CD4-positive, CD25-positive, alpha-beta regulatory T cell (primary cell): ENCODE results near the gene ZNF681. TPM values are rescaled to one million over a fixed set of nuclear protein-coding genes. Genes with fewer than 3 reads are reported as not detected.

Experiments
- ATAC-seq, 2 donors: fragments of 150-1000 bp; cut with Tn5 transposase; one replicate each; pipeline ENCODE4 v1.10.0; 2021; ENCODE audit warnings: low read depth in 2 of 2, moderate number of reproducible peaks in 2 of 2, moderate library complexity in 1 of 2
- DNase-seq, 3 donors: peaks; one replicate each; pipeline versions ENCODE4 v3.0.0 to v3.0.0-alpha.2; 2012 to 2022; ENCODE audit warnings: mixed read lengths in 1 of 3
- H3K27ac ChIP-seq: one replicate; pipeline ENCODE4 v1.7.0; 2013; ENCODE audit warnings: mild to moderate bottlenecking, low read length; ENCODE audit not compliant: insufficient read depth, poor library complexity, severe bottlenecking
- H3K27me3 ChIP-seq: one replicate; pipeline ENCODE4 v1.7.0; 2013; ENCODE audit warnings: low read length; ENCODE audit not compliant: control insufficient read depth, insufficient read depth
- H3K36me3 ChIP-seq: one replicate; pipeline ENCODE4 v1.7.0; 2013; ENCODE audit warnings: mild to moderate bottlenecking, low read length, moderate library complexity; ENCODE audit not compliant: control insufficient read depth, insufficient read depth
- H3K4me1 ChIP-seq: 2 replicates; pipeline ENCODE4 v1.7.0; 2013; ENCODE audit warnings: mild to moderate bottlenecking, low read length; ENCODE audit not compliant: insufficient read depth, control insufficient read depth, poor library complexity, severe bottlenecking
- H3K4me3 ChIP-seq: one replicate; pipeline ENCODE4 v1.7.0; 2013; ENCODE audit warnings: low read depth, mild to moderate bottlenecking, low read length, moderate library complexity
- H3K9me3 ChIP-seq, 2 experiments: 1 replicate in 1 of 2; 2 replicates in 1 of 2; pipeline ENCODE4 v1.7.0; 2013; ENCODE audit warnings: low read length in 2 of 2, mild to moderate bottlenecking in 1 of 2, moderate library complexity in 1 of 2; ENCODE audit not compliant: control insufficient read depth in 2 of 2
- H3K27ac Mint-ChIP-seq, 3 donors: one replicate each; pipeline ENCODE4 v1.8.0; 2020 to 2022; ENCODE audit warnings: mild to moderate bottlenecking in 3 of 3, mixed read lengths in 3 of 3, moderate library complexity in 2 of 3
- H3K27me3 Mint-ChIP-seq: one replicate; pipeline ENCODE4 v1.8.0; 2022; ENCODE audit warnings: mild to moderate bottlenecking, mixed read lengths
- H3K36me3 Mint-ChIP-seq: one replicate; pipeline ENCODE4 v1.8.0; 2020; ENCODE audit warnings: mixed read lengths
- H3K4me1 Mint-ChIP-seq, 4 donors: one replicate each; pipeline ENCODE4 v1.8.0; 2020 to 2022; ENCODE audit warnings: mixed read lengths in 4 of 4, mild to moderate bottlenecking in 1 of 4
- H3K4me3 Mint-ChIP-seq, 4 donors: one replicate each; pipeline ENCODE4 v1.8.0; 2020 to 2022; ENCODE audit warnings: mild to moderate bottlenecking in 4 of 4, mixed read lengths in 4 of 4, moderate library complexity in 3 of 4
- H3K9me3 Mint-ChIP-seq, 7 donors: one replicate each; pipeline ENCODE4 v1.8.0; 2020 to 2022; ENCODE audit warnings: mixed read lengths in 7 of 7, mild to moderate bottlenecking in 3 of 7, moderate library complexity in 2 of 7
- polyA plus RNA-seq, 4 donors: library from polyadenylated mRNA; unstranded; fragments of 300-500 nt; fragmentation: Illumina TruSeq; gene quantifications; one replicate each; pipeline ENCODE4 v1.2.3, GENCODE V29; 2021
- total RNA-seq: library from RNA; stranded (reverse); gene quantifications from one replicate; pipeline ENCODE4 v1.2.3, GENCODE V29; 2022

Gene ZNF681
- total and polyA plus RNA-seq, 5 donors from 2014 or later = 1.7 to 2.9 (median 2.1) TPM

DNA sequence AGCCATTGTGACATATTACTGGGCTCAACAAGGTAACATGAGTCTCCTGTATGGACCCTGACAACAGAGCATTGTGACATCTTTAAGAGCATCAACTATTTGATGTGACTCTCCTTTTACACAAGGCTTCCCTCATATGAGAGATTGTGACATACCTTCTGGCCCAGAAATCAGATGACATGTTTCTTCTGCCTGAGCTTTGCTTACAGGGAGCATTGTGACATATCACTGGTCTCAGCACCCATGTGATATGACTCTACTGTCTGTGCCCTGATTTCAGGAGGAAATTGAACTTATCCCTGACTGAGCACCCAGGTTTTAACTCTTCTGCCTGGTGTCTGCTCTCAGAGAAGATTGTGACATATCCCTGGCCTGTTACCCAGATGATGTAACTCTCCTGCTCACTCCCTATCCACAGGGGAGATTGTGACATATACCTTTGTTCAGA is 15.9 kb upstream of the ZNF681 start:
- H3K4me1 Mint-ChIP-seq = peaks cover 0 to 28% (median 11%) of the 10 kb centered on the region in 4 donors
- no peaks in the 10 kb centered on the region for H3K27me3 ChIP-seq
- ATAC-seq (no peak), DNase-seq (no peak)
- H3K36me3 Mint-ChIP-seq = peaks cover 32% of the 10 kb centered on the region
- no peak overlapping the region for H3K4me3 ChIP-seq
- peaks cover 0 to 5% (median 0%) of the 10 kb centered on the region in 7 donors for H3K9me3 Mint-ChIP-seq
- H3K4me3 Mint-ChIP-seq = no peak overlapping the region
- no peak overlapping the region for H3K27ac ChIP-seq
- peaks cover 0 to 1% of the 10 kb centered on the region in 2 experiments for H3K9me3 ChIP-seq
- H3K4me1 ChIP-seq = no peaks in the 10 kb centered on the region
- H3K27ac Mint-ChIP-seq = peak overlapping the region in 1 of 3 donors; percentile 1
- no peaks in the 10 kb centered on the region for H3K27me3 Mint-ChIP-seq
- peaks cover 18% of the 10 kb centered on the region for H3K36me3 ChIP-seq

DNA sequence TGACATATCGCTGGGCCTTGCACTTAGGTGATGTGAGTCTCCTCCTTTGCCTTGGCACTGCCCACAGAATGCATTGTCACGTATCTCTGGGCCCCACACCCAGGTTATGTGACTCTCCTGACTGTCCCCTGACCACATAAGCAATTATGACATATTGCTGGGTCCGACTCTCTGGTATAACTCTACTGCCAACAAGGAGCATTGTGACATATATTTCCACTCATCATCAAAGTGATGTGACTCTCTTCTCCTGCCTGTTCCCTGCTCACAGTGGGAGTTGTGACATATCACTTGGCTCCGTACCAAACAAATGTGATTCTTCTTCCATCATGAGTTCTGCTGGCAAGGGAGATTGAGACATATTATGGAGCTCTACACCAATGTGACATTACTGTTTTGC is 15.4 kb upstream of the ZNF681 start:
- peaks cover 0 to 1% of the 10 kb centered on the region in 2 experiments for H3K9me3 ChIP-seq
- no peaks in the 10 kb centered on the region for H3K4me1 ChIP-seq
- DNase-seq (no peak), ATAC-seq (no peak)
- Mint-ChIP-seq H3K27ac (peak overlapping the region in 1 of 3 donors; percentile 1), H3K9me3 (peaks cover 0 to 3% (median 0%) of the 10 kb centered on the region in 7 donors), H3K36me3 (peaks cover 29% of the 10 kb centered on the region), H3K4me1 (peaks cover 0 to 28% (median 11%) of the 10 kb centered on the region in 4 donors), H3K27me3 (no peaks in the 10 kb centered on the region), H3K4me3 (no peak overlapping the region)
- H3K4me3 ChIP-seq = no peak overlapping the region
- H3K27me3 ChIP-seq = no peaks in the 10 kb centered on the region
- peaks cover 16% of the 10 kb centered on the region for H3K36me3 ChIP-seq
- no peak overlapping the region for H3K27ac ChIP-seq

DNA sequence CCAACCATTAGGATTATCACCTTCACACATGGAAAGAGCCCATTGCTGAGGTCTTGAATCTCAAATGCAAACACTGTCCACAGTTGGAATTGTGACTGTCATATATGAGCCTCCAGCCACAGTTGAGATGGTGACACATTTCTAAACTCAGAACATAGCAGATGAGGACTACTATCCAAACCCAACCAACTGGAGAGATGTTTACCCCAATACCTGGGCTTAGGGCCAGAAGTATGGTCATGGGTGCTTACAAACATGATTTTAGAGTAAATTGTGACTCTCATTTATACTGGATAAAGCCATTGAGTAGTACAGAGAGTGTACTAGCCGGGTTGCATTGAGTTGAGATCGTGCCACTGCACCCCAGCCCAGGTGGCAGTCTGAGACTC is 14.0 kb upstream of the ZNF681 start:
- no peak overlapping the region for H3K27ac Mint-ChIP-seq
- H3K4me3 Mint-ChIP-seq = no peak overlapping the region
- Histone ChIP-seq H3K4me1 (no peaks in the 10 kb centered on the region), H3K36me3 (peaks cover 16% of the 10 kb centered on the region), H3K4me3 (no peak overlapping the region), H3K27me3 (no peaks in the 10 kb centered on the region), H3K27ac (no peak overlapping the region), H3K9me3 (peaks cover 0 to 1% of the 10 kb centered on the region in 2 experiments)
- H3K9me3 Mint-ChIP-seq = peaks cover 0 to 6% (median 0%) of the 10 kb centered on the region in 7 donors
- no peaks in the 10 kb centered on the region for H3K27me3 Mint-ChIP-seq
- H3K4me1 Mint-ChIP-seq = peaks cover 0 to 33% (median 11%) of the 10 kb centered on the region in 4 donors
- H3K36me3 Mint-ChIP-seq = peaks cover 25% of the 10 kb centered on the region
- DNase-seq = no peak
- no peak for ATAC-seq

DNA sequence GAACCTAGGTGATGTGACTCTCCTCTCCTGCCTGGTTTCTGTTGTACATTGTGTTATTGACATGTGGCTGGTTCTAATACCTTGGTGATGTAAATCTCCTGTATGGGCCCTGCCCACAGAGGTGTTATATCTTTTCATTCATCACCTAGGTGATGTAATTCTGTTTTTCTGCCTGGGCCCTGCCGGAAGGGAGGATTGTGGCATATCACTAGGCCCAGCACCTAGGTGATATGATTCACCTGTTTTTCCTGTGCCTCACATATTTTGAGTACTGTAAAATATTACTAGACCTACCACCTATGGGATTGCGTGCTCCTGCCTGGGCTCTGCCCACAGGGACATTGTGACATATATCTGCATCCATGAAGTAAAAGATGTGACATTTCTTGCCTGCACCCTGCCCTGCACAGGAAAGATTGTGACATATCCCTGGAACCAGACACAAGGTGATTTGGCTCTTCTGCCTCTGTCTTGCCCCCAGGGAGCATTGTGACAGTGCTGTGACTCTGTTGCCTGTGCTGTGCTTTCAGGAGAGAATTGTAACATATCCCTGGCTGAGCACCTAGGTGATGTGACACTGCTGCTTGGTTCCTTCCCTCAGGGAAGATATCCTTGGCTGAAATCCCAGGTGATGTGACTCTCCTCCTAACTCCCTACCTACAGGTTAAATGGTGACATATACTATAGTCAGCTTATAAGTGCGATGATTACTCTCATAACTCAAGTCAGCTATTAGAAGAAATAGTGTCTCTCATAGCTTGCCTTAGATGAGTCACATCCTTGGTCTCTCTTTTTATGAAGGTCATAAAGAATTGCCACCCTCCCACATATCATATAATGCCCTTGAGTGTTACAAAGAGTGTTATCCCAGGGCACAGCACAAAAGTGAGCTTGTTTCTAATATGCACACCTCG is 13.3 kb upstream of the ZNF681 start:
- no peak overlapping the region for H3K4me3 ChIP-seq
- H3K27ac ChIP-seq = no peak overlapping the region
- Mint-ChIP-seq H3K27ac (peak overlapping the region in 1 of 3 donors; percentile 43), H3K36me3 (peaks cover 22% of the 10 kb centered on the region), H3K4me1 (peaks cover 0 to 31% (median 11%) of the 10 kb centered on the region in 4 donors), H3K27me3 (no peaks in the 10 kb centered on the region), H3K4me3 (peak overlapping the region in 1 of 4 donors; percentile 27), H3K9me3 (peaks cover 0 to 6% (median 0%) of the 10 kb centered on the region in 7 donors)
- peaks cover 0 to 1% of the 10 kb centered on the region in 2 experiments for H3K9me3 ChIP-seq
- H3K36me3 ChIP-seq = peaks cover 16% of the 10 kb centered on the region
- H3K27me3 ChIP-seq = no peaks in the 10 kb centered on the region
- H3K4me1 ChIP-seq = no peaks in the 10 kb centered on the region
- DNase-seq = no peak
- ATAC-seq = no peak

DNA sequence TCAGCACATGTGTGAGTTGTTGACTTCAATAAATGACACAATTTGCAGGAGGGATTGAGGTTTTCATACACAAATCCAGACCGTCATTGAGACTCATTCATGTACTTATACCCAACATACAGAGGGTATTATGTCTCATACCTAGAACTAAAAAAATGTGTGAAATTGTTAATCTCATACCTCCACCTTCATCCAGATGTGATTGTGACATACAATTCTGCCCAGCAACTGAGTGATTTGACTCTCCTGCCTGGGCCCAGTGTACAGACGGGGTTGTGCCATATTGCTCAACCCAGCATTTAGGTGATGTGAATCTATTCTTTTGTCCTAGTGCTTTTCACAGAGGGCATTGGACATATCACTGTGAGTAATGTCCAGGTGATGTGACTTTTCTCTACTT is 12.6 kb upstream of the ZNF681 start:
- Mint-ChIP-seq H3K27ac (no peak overlapping the region), H3K4me1 (peaks cover 0 to 29% (median 10%) of the 10 kb centered on the region in 4 donors), H3K36me3 (peaks cover 19% of the 10 kb centered on the region), H3K4me3 (peak overlapping the region in 1 of 4 donors; percentile 27), H3K27me3 (no peaks in the 10 kb centered on the region), H3K9me3 (peaks cover 0 to 6% (median 0%) of the 10 kb centered on the region in 7 donors)
- ATAC-seq (no peak), DNase-seq (no peak)
- H3K4me3 ChIP-seq = no peak overlapping the region
- no peak overlapping the region for H3K27ac ChIP-seq
- H3K27me3 ChIP-seq = no peaks in the 10 kb centered on the region
- peaks cover 16% of the 10 kb centered on the region for H3K36me3 ChIP-seq
- H3K4me1 ChIP-seq = no peaks in the 10 kb centered on the region
- peaks cover 0 to 1% of the 10 kb centered on the region in 2 experiments for H3K9me3 ChIP-seq

DNA sequence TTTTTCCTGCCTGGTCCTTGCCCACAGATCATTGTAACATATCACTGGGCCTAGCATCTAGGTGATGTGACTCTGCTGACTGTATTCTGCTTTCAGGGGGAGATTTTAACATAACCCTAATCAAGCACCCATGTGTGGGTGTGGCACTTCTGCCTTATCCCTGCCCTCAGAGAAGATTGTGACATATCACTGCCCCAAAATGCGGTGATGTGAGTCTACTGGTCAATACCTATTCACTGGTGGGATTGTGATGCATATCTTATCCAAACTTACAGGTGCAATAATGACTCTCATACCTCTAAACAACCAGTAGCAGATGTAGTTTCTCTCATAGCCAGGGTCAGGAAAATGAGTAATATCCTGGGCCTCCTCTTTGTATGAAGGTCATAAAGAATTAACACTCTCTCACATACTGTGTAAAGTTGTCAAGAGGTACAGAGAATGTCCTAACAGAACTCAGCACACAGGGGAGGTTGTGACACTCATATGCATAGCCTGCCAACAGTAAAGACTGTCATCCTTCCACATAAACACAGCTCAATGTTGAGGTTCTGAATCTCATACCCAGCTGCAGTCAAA is 12.1 kb upstream of the ZNF681 start:
- Mint-ChIP-seq H3K4me1 (peaks cover 0 to 30% (median 11%) of the 10 kb centered on the region in 4 donors), H3K9me3 (peaks cover 0 to 6% (median 0%) of the 10 kb centered on the region in 7 donors), H3K27ac (no peak overlapping the region), H3K4me3 (no peak overlapping the region), H3K27me3 (no peaks in the 10 kb centered on the region), H3K36me3 (peaks cover 20% of the 10 kb centered on the region)
- Histone ChIP-seq H3K4me1 (no peaks in the 10 kb centered on the region), H3K36me3 (peaks cover 15% of the 10 kb centered on the region), H3K9me3 (no peaks in the 10 kb centered on the region), H3K27me3 (no peaks in the 10 kb centered on the region), H3K27ac (no peak overlapping the region), H3K4me3 (no peak overlapping the region)
- DNase-seq (no peak), ATAC-seq (no peak)

DNA sequence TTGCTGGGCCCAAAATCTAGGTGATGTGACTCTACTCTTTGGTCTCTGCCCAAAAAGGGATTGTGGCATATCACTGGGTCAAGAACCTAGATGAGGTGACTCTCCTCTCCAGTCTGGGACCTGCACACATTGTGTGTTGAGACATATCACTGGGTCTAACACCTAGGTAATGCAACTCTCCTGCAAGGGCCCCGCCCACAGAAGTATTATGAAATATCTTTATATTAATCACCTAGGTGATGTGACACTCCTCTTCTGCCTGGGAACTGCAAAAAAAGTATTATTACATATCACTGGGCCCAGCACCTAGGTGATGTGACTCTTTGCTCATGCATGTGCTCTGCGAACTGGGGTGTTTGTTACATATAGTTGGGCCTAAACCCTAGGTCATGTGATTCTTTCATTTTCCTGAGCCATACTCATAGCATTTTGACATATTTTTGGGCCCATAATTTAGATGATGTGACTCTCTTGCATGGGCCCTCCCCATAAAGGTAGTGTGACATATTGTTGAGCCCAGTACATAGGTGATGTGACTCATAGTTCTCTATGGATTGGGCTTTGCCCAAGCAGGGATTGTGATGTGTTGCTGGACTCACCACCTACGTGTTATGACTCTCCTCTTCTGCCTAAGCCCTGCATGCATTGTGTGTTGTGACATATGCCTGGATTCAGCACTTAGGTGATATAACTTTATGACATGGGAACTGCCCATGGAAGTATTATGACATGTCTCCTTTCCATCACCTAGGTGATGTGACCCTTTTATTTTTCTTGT is 11.2 kb upstream of the ZNF681 start:
- peaks cover 12% of the 10 kb centered on the region for H3K36me3 ChIP-seq
- no peaks in the 10 kb centered on the region for H3K27me3 ChIP-seq
- H3K9me3 Mint-ChIP-seq = peaks cover 0 to 7% (median 0%) of the 10 kb centered on the region in 7 donors
- H3K4me3 Mint-ChIP-seq = no peak overlapping the region
- H3K36me3 Mint-ChIP-seq = peaks cover 21% of the 10 kb centered on the region
- no peaks in the 10 kb centered on the region for H3K27me3 Mint-ChIP-seq
- DNase-seq (no peak), ATAC-seq (no peak)
- no peak overlapping the region for H3K27ac Mint-ChIP-seq
- H3K27ac ChIP-seq = no peak overlapping the region
- no peaks in the 10 kb centered on the region for H3K9me3 ChIP-seq
- peaks cover 7 to 36% (median 16%) of the 10 kb centered on the region in 4 donors for H3K4me1 Mint-ChIP-seq
- H3K4me1 ChIP-seq = no peaks in the 10 kb centered on the region
- H3K4me3 ChIP-seq = no peak overlapping the region
